ENCODE measurements around the gene ABCD4. TPM values are rescaled to one million over a fixed set of nuclear protein-coding genes. Genes with fewer than 3 reads are reported as not detected.

Gene ABCD4
- total and polyA plus RNA-seq, 2 experiments from 2014 or later = 60.5 to 73.1 TPM

- TF ChIP-seq CTCF (conservative IDR thresholded peaks at IDR 0.05; ENCODE audit: low read depth in 2 of 2) = no peak
- TF ChIP-seq REST (IDR thresholded peaks at IDR 0.05; ENCODE audit: unreplicated experiment) = no peak
Measured at GRCh38 chr14:74281069-74281468, 21.7 kb downstream of the ABCD4 start (continued).

GRCh38 chr14:74278080-74278479 is 24.7 kb downstream of the ABCD4 start:
- Histone ChIP-seq H4K20me1 (replicated peaks; ENCODE audit: insufficient read depth) (0 out of 2 replicates have a peak, but pooled peaks cover 3% of the 10 kb centered on the region), H3K9me2 (ENCODE audit: insufficient read depth) (0 out of 2 replicates have a peak, but pooled peaks cover 3% of the 10 kb centered on the region), H3K27ac (ENCODE audit: low read depth) (no peak overlapping the region), H3F3A (replicated peaks; ENCODE audit: low read depth) (no peaks in the 10 kb centered on the region; the same call in 1 of the 2 replicates), H2AFZ (no peak overlapping the region), H3K4me2 (no peak overlapping the region), H3K27me3 (ENCODE audit: insufficient read depth) (no peaks in the 10 kb centered on the region), H3K36me3 (ENCODE audit: insufficient read depth) (no peaks in the 10 kb centered on the region), H3K4me1 (ENCODE audit: insufficient read depth) (no peaks in the 10 kb centered on the region), H3K4me3 (no peak overlapping the region), H3K79me2 (replicated peaks; ENCODE audit: insufficient read depth) (no peaks in the 10 kb centered on the region)
- peaks cover 14% of the 10 kb centered on the region for H3K9me3 Mint-ChIP-seq
- no peaks in the 10 kb centered on the region for H3K4me1 Mint-ChIP-seq
- peaks cover 2% of the 10 kb centered on the region for H3K27me3 Mint-ChIP-seq (ENCODE audit: insufficient read depth, low read depth, poor library complexity)
- ATAC-seq (no peak), DNase-seq (ENCODE audit: low spot score) (no peak)
- no peak overlapping the region for H3K4me3 Mint-ChIP-seq
- TF ChIP-seq ZNF462 (CRISPR knock-in tag; IDR thresholded peaks at IDR 0.05) (no peak), STAT1 (IDR thresholded peaks at IDR 0.05; ENCODE audit: unreplicated experiment) (no peak), JUNB (IDR thresholded peaks at IDR 0.05; ENCODE audit: unreplicated experiment) (no peak), ZNF114 (CRISPR knock-in tag; IDR thresholded peaks at IDR 0.05) (no peak)
- peaks cover 15% of the 10 kb centered on the region for H3K36me3 Mint-ChIP-seq (ENCODE audit: low read depth)
- H3K27ac Mint-ChIP-seq = no peak overlapping the region
